GM19328 (cell line): ENCODE results near the gene MDGA2.

Experiments used
- ATAC-seq: cut with Tn5 transposase; IDR thresholded peaks from one replicate; pipeline ENCODE4 v1.9.1; 2021; ENCODE audit warnings: mild to moderate bottlenecking, moderate library complexity; ENCODE audit not compliant: unreplicated experiment

MDGA2 gene

DNA sequence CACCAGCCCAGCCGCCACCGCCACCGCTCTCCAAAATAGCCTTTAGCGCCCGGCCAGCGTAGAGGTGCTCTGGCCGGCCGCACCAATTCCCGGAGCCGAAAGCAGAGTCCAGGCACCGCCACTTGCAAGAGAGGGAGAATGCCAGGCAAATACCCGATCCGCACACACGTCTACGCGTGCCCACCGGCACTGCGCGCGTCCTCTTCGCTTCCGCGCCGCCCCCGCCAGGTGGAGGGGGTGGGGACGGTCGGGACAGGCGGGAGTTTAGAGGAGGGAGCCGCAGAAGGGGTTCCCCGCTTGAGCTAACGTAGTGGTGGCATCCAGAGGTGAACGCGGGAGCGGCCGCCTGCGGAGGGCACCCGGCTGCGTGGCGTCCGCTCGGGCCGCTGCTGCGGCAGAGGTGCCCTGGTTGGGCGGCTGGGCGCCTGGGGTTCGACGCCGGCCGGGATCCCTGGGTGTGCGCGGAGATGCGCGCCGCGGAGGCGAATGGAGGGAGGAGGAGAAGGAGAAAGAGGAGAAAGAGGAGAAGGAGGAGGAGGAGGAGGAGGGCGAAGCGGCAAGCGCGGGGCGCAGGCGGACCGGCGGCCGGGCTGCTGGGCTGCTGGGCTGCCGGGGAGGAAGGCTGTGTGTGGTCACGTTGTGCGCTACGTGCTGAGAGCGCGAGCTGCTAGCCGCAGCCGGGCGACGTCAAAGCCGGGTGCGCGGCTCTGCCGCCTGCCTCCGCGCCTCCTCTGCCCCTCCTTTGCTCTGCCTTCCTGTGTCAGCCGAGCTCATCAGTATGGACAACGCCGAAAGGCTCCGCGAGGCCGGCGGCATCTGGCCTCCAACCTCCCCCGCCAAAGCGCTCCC is at the start of gene MDGA2:
Gene MDGA2 (minus strand): TSS at position 140 of the 849 bp plus-strand sequence.
- ATAC-seq: no peak

DNA sequence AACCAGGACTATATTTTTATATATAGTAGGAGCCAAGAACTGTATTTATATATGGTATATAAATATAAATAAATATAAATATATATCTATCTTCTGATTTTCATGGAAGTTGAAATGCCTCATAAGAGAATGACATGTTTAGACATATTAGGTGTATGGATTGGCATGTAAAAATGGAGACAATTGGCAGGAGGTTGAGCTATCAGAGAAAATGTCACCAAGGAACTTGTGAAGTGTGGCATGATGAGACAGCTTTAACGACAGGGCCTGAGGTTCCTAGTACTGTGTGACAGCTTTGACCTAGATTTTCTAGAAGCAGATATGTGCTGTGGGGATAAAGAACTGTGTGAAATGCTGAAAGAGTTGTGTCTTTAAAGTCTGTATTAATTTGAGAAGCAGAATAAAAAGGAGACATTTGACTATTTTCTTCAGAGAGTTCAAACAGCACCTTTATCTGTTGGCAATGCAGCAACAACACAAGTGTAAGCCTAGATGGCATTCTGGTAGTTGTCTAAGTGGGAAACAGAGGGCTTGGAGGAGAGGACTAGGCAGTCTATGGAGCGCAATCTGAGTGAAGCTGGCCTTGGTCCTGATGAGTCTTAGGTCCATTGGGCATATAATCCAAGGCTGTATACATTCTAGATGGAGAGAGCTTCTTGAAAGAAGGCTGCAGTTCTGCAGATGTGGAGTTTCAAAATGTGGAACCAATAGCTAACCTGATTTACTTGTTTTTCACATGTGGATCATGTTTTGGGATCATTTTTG is 47.7 kb upstream of the MDGA2 start:
- ATAC-seq: no peak

DNA sequence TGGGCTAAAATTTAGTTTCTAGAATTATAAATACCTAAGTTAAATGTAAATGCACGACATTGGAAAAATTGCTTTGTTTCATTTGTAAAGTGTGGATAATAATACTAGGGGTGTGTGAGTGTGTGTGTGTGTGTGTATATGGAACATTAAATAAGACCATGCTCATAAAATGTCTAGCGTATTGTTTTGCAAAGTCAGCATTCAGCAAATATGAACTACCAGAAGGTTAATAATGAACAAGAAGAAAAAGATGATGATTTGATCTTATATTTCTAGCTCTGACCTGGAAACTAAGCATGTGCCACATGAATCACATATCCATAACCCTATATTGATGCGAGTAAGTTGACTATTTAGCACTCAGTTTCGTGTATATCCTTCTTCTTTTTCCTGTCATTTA is 44.9 kb upstream of the MDGA2 start:
- no peak for ATAC-seq

DNA sequence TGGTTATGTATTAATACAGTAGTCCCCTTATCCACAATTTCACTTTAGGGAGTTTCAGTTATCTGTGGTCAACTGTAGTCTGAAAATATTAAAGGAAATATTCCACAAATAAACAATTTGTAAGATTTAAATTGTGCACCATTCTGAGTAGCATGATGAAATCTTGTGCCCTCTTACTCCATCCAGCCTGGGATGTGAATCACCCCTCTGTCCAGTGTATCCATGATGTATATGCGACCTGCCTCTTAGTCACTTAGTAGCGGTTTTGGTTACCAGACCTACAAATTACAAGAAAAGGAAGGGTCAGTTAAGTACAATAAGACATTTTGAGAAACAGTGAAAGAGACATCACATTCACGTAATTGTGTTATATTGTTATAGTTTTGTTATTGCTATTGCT is 39.9 kb upstream of the MDGA2 start:
- ATAC-seq: no peak

DNA sequence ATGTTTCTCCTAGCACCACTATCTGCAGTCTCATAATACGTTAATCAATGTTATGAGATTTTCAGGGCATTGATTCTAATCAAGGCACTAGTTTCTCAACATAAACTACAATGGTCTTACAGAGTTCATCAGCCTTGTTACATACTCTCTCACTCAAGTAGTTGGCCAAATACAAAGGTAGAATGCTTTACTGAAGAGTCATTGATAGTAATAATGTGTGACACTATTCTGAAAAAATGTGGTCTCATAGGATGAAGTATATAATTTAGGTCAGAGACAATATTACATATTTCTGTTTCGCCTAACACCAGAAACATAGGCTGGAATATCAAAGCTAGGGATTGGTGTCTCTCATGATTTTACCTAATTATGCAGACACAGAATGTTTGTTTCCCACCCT is 35.2 kb upstream of the MDGA2 start:
- no peak for ATAC-seq

DNA sequence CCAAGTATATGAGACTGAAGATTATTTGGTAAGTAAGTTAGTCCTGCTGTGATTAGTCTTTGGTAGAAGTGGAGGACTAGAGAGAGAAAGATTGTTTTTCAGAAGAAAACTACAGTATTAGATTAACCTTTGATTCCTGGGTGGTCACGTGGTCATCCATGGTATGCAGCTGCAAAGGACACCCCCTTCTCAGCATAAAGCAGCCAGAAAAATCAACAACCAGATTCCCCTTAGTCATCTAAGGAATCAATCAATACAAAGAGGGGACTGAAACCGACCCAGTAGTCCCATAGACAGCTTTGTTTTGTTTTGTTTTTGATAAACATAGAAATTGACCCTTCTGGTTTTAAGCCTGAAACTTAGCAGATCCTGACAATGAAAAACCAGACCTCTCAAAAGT is 30.3 kb upstream of the MDGA2 start:
- ATAC-seq: no peak

DNA sequence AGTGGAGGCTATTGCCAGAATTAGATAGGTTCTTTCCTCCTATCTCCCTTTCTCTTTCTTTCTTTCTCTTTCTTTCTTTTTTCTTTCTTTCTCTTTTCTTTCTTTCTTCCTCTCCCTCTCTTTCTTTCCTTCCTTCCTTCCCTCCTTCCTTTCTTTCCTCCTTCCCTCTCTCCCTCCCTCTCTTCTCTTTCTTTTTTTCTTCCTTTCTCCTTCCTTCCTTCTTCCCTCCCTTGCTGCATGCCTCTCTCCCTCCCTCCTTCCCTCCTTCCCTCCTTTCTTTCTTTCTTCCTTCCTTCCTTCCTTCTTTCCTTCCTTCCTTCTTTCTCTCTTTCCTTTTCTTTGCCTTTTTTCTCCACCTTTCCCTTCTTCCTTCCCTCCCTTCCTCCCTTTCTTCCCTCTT is 16.4 kb upstream of the MDGA2 start:
- ATAC-seq: no peak

DNA sequence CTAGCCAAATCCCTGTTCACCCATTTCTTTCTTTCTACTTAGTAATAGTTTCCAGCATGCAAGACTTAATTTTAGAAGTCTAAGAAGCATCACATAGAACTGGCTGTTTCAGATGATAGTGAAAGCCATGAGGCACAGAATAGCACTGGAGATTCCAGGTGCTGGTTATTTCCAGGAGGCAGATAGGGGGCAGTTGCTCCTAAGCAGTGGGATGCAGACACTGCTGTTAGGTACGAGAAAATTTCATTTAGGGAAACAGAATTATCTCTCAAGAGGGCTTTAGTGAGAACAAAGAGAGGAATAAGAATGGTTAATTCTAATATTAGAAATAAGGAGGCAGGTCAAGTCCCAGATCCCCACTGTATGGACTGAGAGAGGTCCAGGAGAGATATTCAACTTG is 3.6 kb upstream of the MDGA2 start:
- no peak for ATAC-seq

DNA sequence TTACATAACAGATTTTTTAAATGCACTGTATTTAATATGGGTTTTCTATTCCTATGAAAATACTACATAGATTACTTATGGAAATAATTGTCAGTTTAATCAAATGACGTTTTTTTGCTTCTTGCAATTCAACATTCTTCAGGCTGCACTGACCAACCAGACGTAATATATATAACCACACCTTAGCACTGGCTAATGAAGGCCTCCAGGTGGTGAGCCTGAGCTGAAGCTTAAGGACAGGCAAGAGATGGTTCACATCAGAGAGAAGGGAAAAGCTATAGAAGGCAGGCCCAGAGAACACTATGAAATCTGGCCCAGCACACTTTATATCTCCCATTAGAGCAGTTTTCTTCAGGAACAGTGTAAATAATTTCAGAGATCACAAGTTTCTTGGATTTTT is 2.8 kb upstream of the MDGA2 start:
- no peak for ATAC-seq

DNA sequence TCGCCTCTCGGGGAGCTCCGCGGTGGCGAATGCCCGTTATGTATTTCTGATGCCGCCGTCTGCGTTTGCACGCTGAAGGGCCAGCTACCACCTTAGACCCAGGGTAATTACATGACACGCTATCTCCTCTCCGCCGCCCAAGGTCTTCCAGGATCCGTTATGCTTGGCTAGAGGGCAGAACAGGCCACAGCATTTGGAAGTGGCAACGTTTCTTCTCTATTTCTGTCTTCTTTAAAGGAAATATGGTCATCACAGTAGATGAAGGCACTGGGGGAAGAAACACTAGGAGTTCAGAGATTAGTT is 861 bp upstream of the MDGA2 start:
- no peak for ATAC-seq

DNA sequence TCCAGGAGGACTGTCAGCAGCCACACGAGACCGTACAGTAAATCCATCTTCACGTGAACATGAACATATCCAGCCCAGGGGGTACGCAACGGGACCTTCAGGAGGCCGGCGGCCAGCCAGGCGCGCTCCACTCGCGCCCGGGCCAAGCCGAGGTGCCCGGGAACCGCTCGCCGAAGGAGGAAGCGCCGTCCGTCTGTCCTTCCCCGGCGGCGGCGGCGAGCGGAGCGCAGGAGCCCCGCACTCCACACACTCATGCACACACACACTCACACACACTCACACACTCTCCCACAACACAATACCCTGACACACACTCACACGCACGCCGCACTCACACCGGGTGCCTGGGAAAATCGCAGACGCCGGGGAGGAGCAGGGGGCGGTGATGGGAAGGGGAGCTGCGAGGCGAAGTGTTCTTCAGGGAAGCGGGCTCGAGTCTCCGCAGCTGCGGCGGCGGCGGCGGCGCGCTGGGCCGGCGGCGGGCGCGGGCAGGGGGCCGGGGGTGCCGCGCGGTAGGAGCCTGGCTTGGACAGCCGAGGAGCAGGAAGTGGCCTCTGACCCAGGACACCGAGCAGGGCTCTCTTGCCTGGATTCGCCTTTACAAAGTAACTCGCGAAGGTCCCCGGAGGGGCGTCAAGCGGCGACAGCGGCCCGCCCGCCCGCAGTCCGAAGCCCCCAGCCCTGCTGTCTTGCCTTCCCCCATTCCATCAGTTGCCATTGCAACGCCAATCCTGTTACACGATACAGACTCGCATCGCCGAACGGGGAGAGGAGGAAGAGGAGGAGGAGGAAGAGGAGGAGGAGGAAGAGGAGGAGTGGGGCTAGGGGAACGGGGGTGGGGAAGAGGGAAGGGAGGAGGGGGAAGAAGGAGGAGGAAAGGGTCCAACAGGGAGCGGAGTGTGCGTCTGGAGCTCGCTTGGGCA is 601 bp downstream of the MDGA2 start:
- no peak for ATAC-seq

DNA sequence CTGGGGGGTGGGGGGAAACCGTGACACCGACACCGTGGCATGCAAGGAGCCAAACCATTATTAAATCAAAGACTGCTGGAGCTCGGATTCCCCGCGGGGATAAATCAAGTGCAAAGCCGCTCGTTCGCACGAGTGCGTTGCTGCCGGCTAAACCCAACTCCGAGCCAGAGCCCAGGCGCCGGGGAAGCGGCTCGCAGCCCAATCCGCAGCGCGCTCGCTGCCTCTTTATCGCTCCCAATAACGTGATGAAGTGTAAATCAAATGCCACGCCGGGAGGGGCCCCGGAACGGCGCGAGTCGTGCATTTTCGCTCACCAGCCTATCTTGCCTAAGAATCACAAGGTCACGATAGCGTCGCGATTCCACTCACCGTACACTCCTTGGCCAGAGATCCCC is 1.3 kb downstream of the MDGA2 start:
- ATAC-seq: no peak

DNA sequence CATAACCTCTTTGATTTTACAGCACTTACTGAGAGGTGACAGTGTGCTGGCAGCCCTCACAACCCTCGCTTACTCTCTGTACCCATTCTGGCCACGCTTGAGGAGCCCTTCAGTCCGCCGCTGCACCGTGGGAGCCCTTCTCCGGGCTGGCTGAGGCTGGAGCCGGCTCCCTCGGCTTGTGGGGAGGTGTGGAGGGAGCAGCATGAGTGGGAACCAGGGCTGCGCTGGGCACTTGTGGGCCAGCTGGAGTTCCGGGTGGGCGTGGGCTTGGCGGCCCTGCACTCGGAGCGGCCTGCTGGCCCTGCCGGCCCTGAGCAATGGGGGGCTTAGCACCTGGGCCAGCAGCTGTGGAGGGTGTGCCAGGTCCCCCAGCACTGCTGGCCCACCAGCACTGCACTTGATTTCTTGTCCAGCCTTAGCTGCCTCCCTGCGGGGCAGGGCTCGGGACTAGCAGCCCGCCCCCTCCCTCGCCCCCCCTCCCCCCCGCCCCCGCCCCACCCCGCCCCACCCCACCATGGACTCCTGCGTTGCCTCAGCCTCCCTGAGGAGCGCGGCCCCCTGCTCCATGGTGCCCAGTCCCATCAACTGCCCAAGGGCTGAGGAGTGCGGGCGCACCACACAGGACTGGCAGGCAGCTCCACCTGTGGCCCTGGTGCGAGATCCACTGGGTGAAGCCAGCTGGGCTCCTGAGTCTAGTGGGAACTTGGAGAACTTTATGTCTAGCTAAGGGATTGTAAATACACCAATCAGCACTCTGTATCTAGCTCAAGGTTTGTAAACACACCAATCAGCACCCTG is 9.9 kb downstream of the MDGA2 start:
- no peak for ATAC-seq

DNA sequence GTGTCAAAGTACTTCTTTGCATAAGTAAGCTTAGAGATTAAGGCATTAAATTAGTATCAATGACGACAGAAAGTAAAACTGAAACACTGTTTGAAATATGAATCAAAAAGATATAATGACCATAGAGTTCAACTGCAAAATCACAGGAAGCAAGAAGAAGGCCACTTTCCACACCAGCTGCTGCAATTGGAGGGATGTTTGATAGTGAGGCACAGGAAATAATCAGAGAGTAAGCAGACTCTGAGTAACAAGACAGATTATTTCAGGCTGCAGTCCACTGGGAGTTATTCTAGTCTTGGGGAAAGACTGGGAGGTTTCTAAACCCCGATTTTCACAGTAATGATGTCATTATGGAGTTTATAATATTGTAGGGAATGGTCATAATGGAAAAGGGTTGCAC is 12.9 kb downstream of the MDGA2 start:
- ATAC-seq: no peak

DNA sequence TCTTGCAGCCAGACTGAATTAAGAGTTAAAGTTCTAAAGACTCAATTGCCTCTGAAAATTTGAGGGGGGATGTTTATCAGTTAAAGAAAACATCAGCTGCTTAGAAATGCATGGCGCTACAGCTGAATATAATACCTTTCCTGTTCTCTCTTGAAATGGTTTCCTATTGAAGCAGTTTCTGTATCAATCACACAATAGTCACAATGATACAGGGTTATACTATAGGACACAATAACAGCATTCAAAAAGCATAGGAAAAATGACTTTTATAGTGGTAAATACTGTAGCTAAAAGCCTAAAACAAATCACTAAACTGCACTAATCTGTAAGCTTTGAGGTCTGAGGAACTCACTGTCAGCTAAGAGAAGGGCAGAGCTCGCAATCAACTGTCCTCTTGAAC is 15.2 kb downstream of the MDGA2 start:
- ATAC-seq: no peak

DNA sequence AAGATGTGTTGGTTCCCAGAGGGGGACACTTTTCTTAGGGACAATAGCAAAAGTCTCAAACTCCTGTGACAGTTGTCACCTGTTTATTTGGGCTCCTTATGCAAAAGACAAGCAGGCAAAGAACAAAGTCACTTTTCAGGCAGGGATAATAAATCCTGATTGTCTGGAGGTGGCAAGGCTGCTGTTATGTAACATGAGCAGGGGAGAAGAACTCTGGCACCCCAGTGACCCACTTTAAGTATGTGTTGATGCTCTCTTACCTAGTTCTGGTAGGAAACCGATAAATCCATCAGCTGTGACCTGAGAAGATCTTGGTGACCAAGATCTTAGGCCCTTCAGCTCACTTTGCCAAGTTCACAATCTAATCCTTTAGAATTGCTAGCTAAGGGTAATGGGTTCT is 17.4 kb downstream of the MDGA2 start:
- no peak for ATAC-seq

DNA sequence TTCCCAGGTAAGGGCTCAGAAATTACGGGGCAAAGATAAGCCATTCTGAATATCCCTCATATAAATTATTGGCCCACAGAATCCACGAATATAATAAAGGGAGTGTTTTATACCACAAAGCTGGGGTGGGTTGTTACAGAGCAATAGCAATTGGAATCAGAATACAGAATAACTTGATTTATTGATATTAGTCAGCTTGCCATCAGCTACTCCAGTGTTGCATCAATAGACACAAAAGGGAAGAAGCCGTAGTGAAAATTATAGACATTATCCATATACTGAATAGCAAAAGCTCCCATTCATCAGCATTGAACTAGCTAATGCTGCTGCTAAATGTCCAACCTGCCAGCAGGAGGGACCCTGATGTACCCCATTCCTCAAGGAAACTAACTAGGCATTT is 18.3 kb downstream of the MDGA2 start:
- ATAC-seq: no peak

DNA sequence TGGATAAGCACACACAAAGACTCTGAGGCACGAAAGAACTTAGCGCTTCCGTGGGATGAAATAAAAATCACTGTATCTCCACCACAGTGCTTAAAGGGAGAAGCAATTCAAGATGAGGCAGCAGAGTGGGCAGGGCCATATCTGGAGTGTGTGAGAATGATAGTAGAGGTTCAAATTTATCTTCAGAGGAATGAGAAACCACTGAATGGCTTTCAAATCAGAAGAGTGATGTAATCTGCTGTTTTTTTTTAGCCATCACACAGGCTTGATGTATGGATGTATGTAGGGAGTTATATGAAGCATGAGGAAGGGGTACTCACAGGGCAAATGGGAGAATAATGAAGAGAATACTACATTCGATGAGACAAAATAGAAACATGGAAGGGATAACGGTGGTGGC is 24.1 kb downstream of the MDGA2 start:
- ATAC-seq: no peak

DNA sequence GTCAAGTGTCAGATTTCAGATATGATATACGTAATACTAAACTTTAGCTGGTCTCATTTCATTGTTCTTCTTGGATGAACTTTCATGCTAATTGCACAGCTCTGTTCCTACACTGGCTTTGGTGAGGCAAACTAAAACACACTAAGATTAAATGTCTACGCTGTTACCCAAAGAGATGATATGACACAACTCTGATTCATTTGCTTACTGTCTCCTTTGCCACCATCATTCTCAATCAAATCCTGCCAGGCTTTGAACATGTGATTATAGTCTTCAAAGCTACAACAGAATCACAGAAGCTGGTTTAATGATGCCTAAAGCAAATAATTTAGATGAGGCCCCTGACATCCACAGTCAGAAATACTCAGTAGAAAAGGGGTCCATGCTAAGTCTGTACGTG is 37.7 kb downstream of the MDGA2 start:
- no peak for ATAC-seq

DNA sequence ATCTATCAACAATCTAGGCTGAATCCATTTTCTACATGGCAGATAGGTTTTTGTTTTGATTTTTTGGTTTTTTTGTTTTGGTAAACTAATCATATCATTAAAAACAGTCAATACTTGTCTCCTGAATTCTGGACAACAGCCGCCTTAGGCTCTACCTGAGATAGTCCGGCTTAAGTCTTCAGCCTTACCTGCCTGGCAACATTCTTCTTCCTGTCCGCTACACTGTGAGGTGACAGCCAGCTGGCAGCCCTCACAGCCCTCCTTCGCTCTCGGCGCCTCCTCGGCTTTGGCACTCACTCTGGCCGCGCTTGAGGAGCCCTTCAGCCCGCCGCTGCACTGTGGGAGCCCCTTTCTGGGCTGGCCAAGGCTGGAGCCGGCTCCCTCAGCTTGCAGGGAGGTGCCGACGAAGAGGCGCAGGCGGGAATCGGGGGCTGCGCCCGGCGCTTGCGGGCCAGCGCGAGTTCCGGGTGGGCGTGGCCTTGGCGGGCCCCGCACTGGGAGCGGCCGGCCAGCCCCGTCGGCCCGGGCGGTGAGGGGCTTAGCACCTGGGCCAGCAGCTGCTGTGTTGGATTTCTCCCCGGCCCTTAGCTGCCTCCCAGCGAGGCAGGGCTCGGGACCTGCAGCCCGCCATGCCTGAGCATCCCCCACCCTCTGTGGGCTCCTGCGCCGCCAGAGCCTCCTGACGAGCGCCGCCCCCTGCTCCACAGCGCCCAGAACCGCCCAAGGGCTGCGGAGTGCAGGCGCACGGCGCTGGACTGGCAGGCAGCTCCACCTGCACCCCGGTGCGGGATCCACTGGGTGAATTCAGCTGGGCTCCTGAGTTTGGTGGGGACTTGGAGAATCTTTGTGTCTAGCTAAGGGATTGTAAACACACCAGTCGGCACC is 49.0 kb downstream of the MDGA2 start:
- ATAC-seq: no peak
